Stimulated activated CD4-positive, alpha-beta T cell treated with anti-CD3 and anti-CD28 coated beads, Interleukin-1b, Interleukin-23, amount 100 ng/mL, for 24 hours (primary cell): Measurements from ENCODE around the gene TPD52L1.

Experiments used
- DNase-seq, 4 experiments: peaks; one replicate each; pipeline ENCODE4 v3.0.0-alpha.2; 2020; ENCODE audit warnings: low read depth in 4 of 4, low spot score in 1 of 4

The TPD52L1 gene

GRCh38 chr6:125207956-125208355 lies 54.4 kb downstream of the TPD52L1 start:
- DNase-seq, result no peak

- no peak for DNase-seq
These were observed 55.2 kb downstream of the TPD52L1 start for GRCh38 chr6:125208625-125209249.

- no peak for DNase-seq
These were observed 57.1 kb downstream of the TPD52L1 start for GRCh38 chr6:125210667-125211066.

- DNase-seq, result no peak
These were observed 57.8 kb downstream of the TPD52L1 start for GRCh38 chr6:125211352-125211751.

- no peak for DNase-seq
These were observed 58.8 kb downstream of the TPD52L1 start for GRCh38 chr6:125212377-125212776.

GRCh38 chr6:125213939-125214338 lies 60.4 kb downstream of the TPD52L1 start:
- DNase-seq, result no peak

GRCh38 chr6:125215252-125215819 lies 61.8 kb downstream of the TPD52L1 start:
- no peak for DNase-seq

GRCh38 chr6:125216015-125216414 lies 62.4 kb downstream of the TPD52L1 start:
- DNase-seq, result no peak

GRCh38 chr6:125217369-125217768 lies 63.8 kb downstream of the TPD52L1 start:
- no peak for DNase-seq

GRCh38 chr6:125217992-125218391 lies 64.4 kb downstream of the TPD52L1 start:
- no peak for DNase-seq

GRCh38 chr6:125219361-125219895 lies 65.9 kb downstream of the TPD52L1 start:
- no peak for DNase-seq

- DNase-seq, result no peak
These were observed 67.1 kb downstream of the TPD52L1 start for GRCh38 chr6:125220712-125221111.

- DNase-seq, result no peak
These were observed 69.2 kb downstream of the TPD52L1 start for GRCh38 chr6:125222531-125223455.

GRCh38 chr6:125224231-125224861 lies 70.8 kb downstream of the TPD52L1 start:
- no peak for DNase-seq

- DNase-seq, result no peak
These were observed 73.7 kb downstream of the TPD52L1 start for GRCh38 chr6:125227244-125227643.

- no peak for DNase-seq
These were observed 75.5 kb downstream of the TPD52L1 start for GRCh38 chr6:125228981-125229479.

- no peak for DNase-seq
These were observed 77.1 kb downstream of the TPD52L1 start for GRCh38 chr6:125230674-125231073.

GRCh38 chr6:125231133-125231532 lies 77.6 kb downstream of the TPD52L1 start:
- no peak for DNase-seq

- DNase-seq, result no peak
These were observed 78.2 kb downstream of the TPD52L1 start for GRCh38 chr6:125231574-125232343.

- DNase-seq, result no peak
These were observed 78.9 kb downstream of the TPD52L1 start for GRCh38 chr6:125232466-125232865.
